Dendritic cell treated with granulocyte-macrophage colony-stimulating factor and Interleukin-4, amounts not matched to agents 40 ng/mL and 50 ng/mL, for 4 days (primary cell): ENCODE results near the gene MCTP1.

Experiments
- H3K27ac Mint-ChIP-seq: one replicate; pipeline ENCODE4 v1.8.0; 2022; ENCODE audit warnings: mild to moderate bottlenecking, mixed read lengths
- H3K27me3 Mint-ChIP-seq: one replicate; pipeline ENCODE4 v1.8.0; 2022; ENCODE audit warnings: mild to moderate bottlenecking, mixed read lengths
- H3K36me3 Mint-ChIP-seq: one replicate; pipeline ENCODE4 v1.8.0; 2022; ENCODE audit warnings: low read depth, mixed read lengths
- H3K4me1 Mint-ChIP-seq: one replicate; pipeline ENCODE4 v1.8.0; 2022; ENCODE audit warnings: low read depth, mixed read lengths
- H3K4me3 Mint-ChIP-seq: one replicate; pipeline ENCODE4 v1.8.0; 2022; ENCODE audit warnings: mild to moderate bottlenecking, moderate library complexity, mixed read lengths
- H3K9me3 Mint-ChIP-seq: one replicate; pipeline ENCODE4 v1.8.0; 2022; ENCODE audit warnings: mixed read lengths
- intact Hi-C: fragments of 100-400 bp; cut with micrococcal nuclease; formaldehyde crosslinking; loops from one replicate; pipeline ENCODE4 v1.15.0; 2022

The MCTP1 gene

GRCh38 chr5:95284572-95285408 is at the start of gene MCTP1:
Gene MCTP1 (minus strand): TSS chr5:95285094.
- intact Hi-C loops: no loop called here
- H3K27me3 Mint-ChIP-seq: peaks cover 71% of the 10 kb centered on the region
- no peak within 1 kb of the TSS for H3K27ac Mint-ChIP-seq
- no peaks in the 10 kb centered on the region for H3K9me3 Mint-ChIP-seq
- peaks cover 12% of the 10 kb centered on the region for H3K4me1 Mint-ChIP-seq
- no peaks in the 10 kb centered on the region for H3K36me3 Mint-ChIP-seq
- peak within 1 kb of the TSS; percentile 80 for H3K4me3 Mint-ChIP-seq

- Mint-ChIP-seq H3K27ac (no peak overlapping the region), H3K9me3 (peaks cover 9% of the 10 kb centered on the region), H3K4me1 (peaks cover 18% of the 10 kb centered on the region), H3K27me3 (no peaks in the 10 kb centered on the region), H3K36me3 (no peaks in the 10 kb centered on the region), H3K4me3 (no peak overlapping the region)
- intact Hi-C loops: no loop called here
Measured at GRCh38 chr5:95332158-95332557, 47.3 kb upstream of the MCTP1 start.

- intact Hi-C loops: no loop called here
- no peak overlapping the region for H3K4me3 Mint-ChIP-seq
- no peaks in the 10 kb centered on the region for H3K27me3 Mint-ChIP-seq
- peaks cover 18% of the 10 kb centered on the region for H3K4me1 Mint-ChIP-seq
- H3K9me3 Mint-ChIP-seq: peaks cover 9% of the 10 kb centered on the region
- H3K36me3 Mint-ChIP-seq: no peaks in the 10 kb centered on the region
- H3K27ac Mint-ChIP-seq: no peak overlapping the region
Measured at GRCh38 chr5:95331358-95331757, 46.5 kb upstream of the MCTP1 start.

- peaks cover 16% of the 10 kb centered on the region for H3K4me1 Mint-ChIP-seq
- no peak overlapping the region for H3K4me3 Mint-ChIP-seq
- H3K9me3 Mint-ChIP-seq: no peaks in the 10 kb centered on the region
- H3K27me3 Mint-ChIP-seq: no peaks in the 10 kb centered on the region
- H3K27ac Mint-ChIP-seq: no peak overlapping the region
- H3K36me3 Mint-ChIP-seq: no peaks in the 10 kb centered on the region
- intact Hi-C loops: no loop called here
Measured at GRCh38 chr5:95327211-95327610, 42.3 kb upstream of the MCTP1 start.

- Mint-ChIP-seq H3K9me3 (peaks cover 11% of the 10 kb centered on the region), H3K4me1 (no peaks in the 10 kb centered on the region), H3K27me3 (no peaks in the 10 kb centered on the region), H3K36me3 (no peaks in the 10 kb centered on the region), H3K27ac (no peak overlapping the region), H3K4me3 (no peak overlapping the region)
- intact Hi-C loops: no loop called here
Measured at GRCh38 chr5:95317687-95318086, 32.8 kb upstream of the MCTP1 start.

GRCh38 chr5:95317085-95317484 is 32.2 kb upstream of the MCTP1 start:
- Mint-ChIP-seq H3K4me3 (no peak overlapping the region), H3K27me3 (no peaks in the 10 kb centered on the region), H3K9me3 (peaks cover 17% of the 10 kb centered on the region), H3K36me3 (no peaks in the 10 kb centered on the region), H3K27ac (no peak overlapping the region), H3K4me1 (no peaks in the 10 kb centered on the region)
- intact Hi-C loops: no loop called here

GRCh38 chr5:95304711-95305110 is 19.8 kb upstream of the MCTP1 start:
- Mint-ChIP-seq H3K4me1 (no peaks in the 10 kb centered on the region), H3K9me3 (no peaks in the 10 kb centered on the region), H3K4me3 (no peak overlapping the region), H3K27ac (no peak overlapping the region), H3K36me3 (no peaks in the 10 kb centered on the region), H3K27me3 (peaks cover 3% of the 10 kb centered on the region)
- intact Hi-C loops: no loop called here

- H3K27ac Mint-ChIP-seq: no peak overlapping the region
- peaks cover 7% of the 10 kb centered on the region for H3K27me3 Mint-ChIP-seq
- no peaks in the 10 kb centered on the region for H3K4me1 Mint-ChIP-seq
- H3K4me3 Mint-ChIP-seq: no peak overlapping the region
- no peaks in the 10 kb centered on the region for H3K36me3 Mint-ChIP-seq
- no peaks in the 10 kb centered on the region for H3K9me3 Mint-ChIP-seq
- intact Hi-C loops: no loop called here
Measured at GRCh38 chr5:95298651-95299050, 13.8 kb upstream of the MCTP1 start.

- H3K4me1 Mint-ChIP-seq: no peaks in the 10 kb centered on the region
- H3K4me3 Mint-ChIP-seq: no peak overlapping the region
- H3K36me3 Mint-ChIP-seq: no peaks in the 10 kb centered on the region
- no peaks in the 10 kb centered on the region for H3K9me3 Mint-ChIP-seq
- H3K27me3 Mint-ChIP-seq: peaks cover 9% of the 10 kb centered on the region
- intact Hi-C loops: no loop called here
- H3K27ac Mint-ChIP-seq: no peak overlapping the region
Measured at GRCh38 chr5:95296291-95296690, 11.4 kb upstream of the MCTP1 start.

- no peak overlapping the region for H3K27ac Mint-ChIP-seq
- H3K36me3 Mint-ChIP-seq: no peaks in the 10 kb centered on the region
- peaks cover 74% of the 10 kb centered on the region for H3K27me3 Mint-ChIP-seq
- no peaks in the 10 kb centered on the region for H3K9me3 Mint-ChIP-seq
- intact Hi-C loops: no loop called here
- H3K4me3 Mint-ChIP-seq: peak overlapping the region; percentile 80
- peaks cover 12% of the 10 kb centered on the region for H3K4me1 Mint-ChIP-seq
Measured at GRCh38 chr5:95285409-95285755, 488 bp upstream of the MCTP1 start.

- no peaks in the 10 kb centered on the region for H3K9me3 Mint-ChIP-seq
- peaks cover 69% of the 10 kb centered on the region for H3K27me3 Mint-ChIP-seq
- intact Hi-C loops: no loop called here
- H3K4me3 Mint-ChIP-seq: peak overlapping the region; percentile 80
- no peaks in the 10 kb centered on the region for H3K36me3 Mint-ChIP-seq
- H3K4me1 Mint-ChIP-seq: peaks cover 11% of the 10 kb centered on the region
- no peak overlapping the region for H3K27ac Mint-ChIP-seq
Measured at GRCh38 chr5:95283761-95284571, 928 bp downstream of the MCTP1 start.

- H3K4me1 Mint-ChIP-seq: peaks cover 7% of the 10 kb centered on the region
Measured at GRCh38 chr5:95283022-95283615, 1.8 kb downstream of the MCTP1 start.

GRCh38 chr5:95281226-95281625 is 3.7 kb downstream of the MCTP1 start:
- H3K27me3 Mint-ChIP-seq: peaks cover 52% of the 10 kb centered on the region
- H3K27ac Mint-ChIP-seq: no peak overlapping the region
- H3K4me1 Mint-ChIP-seq: peaks cover 7% of the 10 kb centered on the region
- intact Hi-C loops: no loop called here
- no peaks in the 10 kb centered on the region for H3K9me3 Mint-ChIP-seq
- no peak overlapping the region for H3K4me3 Mint-ChIP-seq
- H3K36me3 Mint-ChIP-seq: no peaks in the 10 kb centered on the region

More at GRCh38 chr5:95283022-95283615, 1.8 kb downstream of the MCTP1 start:
- intact Hi-C loops: no loop called here
- Mint-ChIP-seq H3K9me3 (no peaks in the 10 kb centered on the region), H3K27ac (no peak overlapping the region), H3K27me3 (peaks cover 68% of the 10 kb centered on the region), H3K36me3 (no peaks in the 10 kb centered on the region), H3K4me3 (no peak overlapping the region)

- Mint-ChIP-seq H3K4me1 (peaks cover 7% of the 10 kb centered on the region), H3K27me3 (peaks cover 47% of the 10 kb centered on the region), H3K27ac (no peak overlapping the region), H3K4me3 (no peak overlapping the region), H3K9me3 (no peaks in the 10 kb centered on the region), H3K36me3 (no peaks in the 10 kb centered on the region)
- intact Hi-C loops: no loop called here
Measured at GRCh38 chr5:95280401-95281095, 4.3 kb downstream of the MCTP1 start.
